ENCODE data around the gene DUSP19.

The DUSP19 gene

GRCh38 chr2:183078464-183079138 is at the start of gene DUSP19:
DUSP19 (plus strand) TSS chr2:183078747; CDS start chr2:183078934, 187 bp downstream.
- H3K36me3 ChIP-seq (replicated peaks), result no peaks in the 10 kb centered on the region
- H3K4me3 ChIP-seq (ENCODE audit: low read depth, low read length), result peak within 1 kb of the TSS; percentile 73
- peak; percentile 98 for DNase-seq
- in situ Hi-C loops (cut with HindIII; ENCODE audit: low pct_ligation_motif_present, low sequenced_read_pairs), result no loop called here
- TF ChIP-seq, protein P1, sequence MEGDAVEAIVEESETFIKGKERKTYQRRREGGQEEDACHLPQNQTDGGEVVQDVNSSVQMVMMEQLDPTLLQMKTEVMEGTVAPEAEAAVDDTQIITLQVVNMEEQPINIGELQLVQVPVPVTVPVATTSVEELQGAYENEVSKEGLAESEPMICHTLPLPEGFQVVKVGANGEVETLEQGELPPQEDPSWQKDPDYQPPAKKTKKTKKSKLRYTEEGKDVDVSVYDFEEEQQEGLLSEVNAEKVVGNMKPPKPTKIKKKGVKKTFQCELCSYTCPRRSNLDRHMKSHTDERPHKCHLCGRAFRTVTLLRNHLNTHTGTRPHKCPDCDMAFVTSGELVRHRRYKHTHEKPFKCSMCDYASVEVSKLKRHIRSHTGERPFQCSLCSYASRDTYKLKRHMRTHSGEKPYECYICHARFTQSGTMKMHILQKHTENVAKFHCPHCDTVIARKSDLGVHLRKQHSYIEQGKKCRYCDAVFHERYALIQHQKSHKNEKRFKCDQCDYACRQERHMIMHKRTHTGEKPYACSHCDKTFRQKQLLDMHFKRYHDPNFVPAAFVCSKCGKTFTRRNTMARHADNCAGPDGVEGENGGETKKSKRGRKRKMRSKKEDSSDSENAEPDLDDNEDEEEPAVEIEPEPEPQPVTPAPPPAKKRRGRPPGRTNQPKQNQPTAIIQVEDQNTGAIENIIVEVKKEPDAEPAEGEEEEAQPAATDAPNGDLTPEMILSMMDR (IDR thresholded peaks at IDR 0.05; ENCODE audit: low read depth, low read length, missing control alignments), result no peak
- peak within 1 kb of the TSS; percentile 50 for H3K27ac ChIP-seq
- no peaks in the 10 kb centered on the region for H3K27me3 ChIP-seq (replicated peaks)

GRCh38 chr2:183029219-183029618 is 49.3 kb upstream of the DUSP19 start:
- no peak for DNase-seq
- Histone ChIP-seq H3K27me3 (replicated peaks) (no peaks in the 10 kb centered on the region), H3K27ac (no peak overlapping the region), H3K4me3 (ENCODE audit: low read depth, low read length) (no peak overlapping the region), H3K36me3 (replicated peaks) (no peaks in the 10 kb centered on the region)
- TF ChIP-seq, protein P1 (IDR thresholded peaks at IDR 0.05; ENCODE audit: low read depth, low read length, missing control alignments), result no peak
- in situ Hi-C loops (cut with HindIII; ENCODE audit: low pct_ligation_motif_present, low sequenced_read_pairs), result no loop called here

- DNase-seq, result no peak
Measured at GRCh38 chr2:183031911-183032794, 46.4 kb upstream of the DUSP19 start.

DNA sequence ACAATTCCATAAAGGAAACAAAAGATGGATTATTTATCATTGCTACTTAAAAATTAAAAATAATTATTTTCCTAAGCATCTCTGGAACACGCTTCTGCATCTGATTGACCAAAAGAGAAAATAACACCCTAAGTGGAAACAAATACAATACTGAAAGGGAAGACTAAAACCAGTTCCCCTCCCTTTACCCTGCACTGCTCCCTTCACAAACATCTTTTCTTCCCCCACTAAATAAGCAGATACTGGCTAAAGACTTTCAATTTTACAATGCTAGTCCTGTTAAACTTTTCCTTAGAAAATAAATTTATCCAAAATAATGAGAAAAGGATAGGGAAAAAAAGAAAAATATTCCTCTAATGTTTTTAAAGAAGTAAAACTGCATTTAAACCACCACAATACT is 44.6 kb upstream of the DUSP19 start:
- in situ Hi-C loops (cut with HindIII; ENCODE audit: low pct_ligation_motif_present, low sequenced_read_pairs), result no loop called here
- Histone ChIP-seq H3K27me3 (replicated peaks) (no peaks in the 10 kb centered on the region), H3K27ac (no peak overlapping the region), H3K4me3 (ENCODE audit: low read depth, low read length) (no peak overlapping the region), H3K36me3 (replicated peaks) (no peaks in the 10 kb centered on the region)
- TF ChIP-seq, protein P1 (IDR thresholded peaks at IDR 0.05; ENCODE audit: low read depth, low read length, missing control alignments), result no peak
- DNase-seq, result no peak

More at GRCh38 chr2:183031911-183032794, 46.4 kb upstream of the DUSP19 start:
- Histone ChIP-seq H3K27ac (no peak overlapping the region), H3K27me3 (replicated peaks) (no peaks in the 10 kb centered on the region), H3K4me3 (ENCODE audit: low read depth, low read length) (no peak overlapping the region), H3K36me3 (replicated peaks) (no peaks in the 10 kb centered on the region)
- TF ChIP-seq, protein P1 (IDR thresholded peaks at IDR 0.05; ENCODE audit: low read depth, low read length, missing control alignments), result no peak
- in situ Hi-C loops (cut with HindIII; ENCODE audit: low pct_ligation_motif_present, low sequenced_read_pairs), result no loop called here

- DNase-seq, result peak; percentile 27
- Histone ChIP-seq H3K27me3 (replicated peaks) (no peaks in the 10 kb centered on the region), H3K36me3 (replicated peaks) (no peaks in the 10 kb centered on the region), H3K27ac (peak overlapping the region; percentile 1), H3K4me3 (ENCODE audit: low read depth, low read length) (no peak overlapping the region)
- TF ChIP-seq, protein P1 (IDR thresholded peaks at IDR 0.05; ENCODE audit: low read depth, low read length, missing control alignments), result no peak
- in situ Hi-C loops (cut with HindIII; ENCODE audit: low pct_ligation_motif_present, low sequenced_read_pairs), result no loop called here
Measured at GRCh38 chr2:183034806-183035205, 43.7 kb upstream of the DUSP19 start.

Measured in brain microvascular endothelial cell (primary cell).